SH-SY5Y (cell line): Measurements from ENCODE around the gene PNMT.

Experiments
- GATA2 ChIP-seq: IDR thresholded peaks from 2 replicates; pipeline ENCODE4 v1.6.1; 2011; ENCODE audit warnings: mild to moderate bottlenecking, low read depth, low read length
- GATA3 ChIP-seq: IDR thresholded peaks from 2 replicates; pipeline ENCODE4 v1.6.1; 2011; ENCODE audit warnings: low read depth, mild to moderate bottlenecking, low read length, moderate library complexity

- TF ChIP-seq GATA2 (no peak), GATA3 (no peak)
Observed at GRCh38 chr17:39709998-39710964, 42.0 kb downstream of the PNMT start.
